Measurements from ENCODE around the gene ZNF217. TPM values are rescaled to one million over a fixed set of nuclear protein-coding genes. Genes with fewer than 3 reads are reported as not detected.
"Not testable (repeated sequence)": the region's sequence is repeated elsewhere in the genome, so short reads cannot be mapped to it uniquely, and the experiment has no call there.

Gene ZNF217
- total RNA-seq, 1 experiment from 2014 or later, result 42.9 TPM

DNA sequence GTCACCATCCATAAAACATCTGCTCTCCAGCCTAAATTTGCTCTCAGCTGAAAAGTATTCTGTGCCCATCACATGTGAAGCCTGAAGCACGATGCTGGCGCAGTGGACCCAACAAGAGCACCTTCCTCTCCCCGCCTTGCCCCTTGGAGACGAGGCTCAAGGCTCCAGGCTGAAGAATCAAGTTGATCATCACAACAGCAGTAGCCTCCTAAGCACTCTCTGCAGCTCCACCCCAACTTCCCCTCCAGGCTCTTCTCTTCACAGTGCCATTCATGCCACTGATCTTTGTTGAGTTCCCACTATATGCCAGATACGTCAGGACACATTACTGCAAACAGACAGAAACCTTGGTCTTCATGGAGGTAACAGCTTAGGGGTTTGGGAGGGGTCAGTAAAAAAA, 41.6 kb upstream of the ZNF217 start:
- ChIA-PET POLR2A (interaction anchor here (0.8 to 1.2 kb wide), 3 partner anchors 10 to 12 kb away, joined by 3 to 4 read pairs (median 3); no protein-coding TSS in a partner anchor), CTCF (interaction anchor here (0.6 to 1.6 kb wide), 4 partner anchors 10 to 1432 kb away, joined by 3 to 5 read pairs (median 4); no protein-coding TSS in a partner anchor)
- DNase-seq (ENCODE audit: unreplicated experiment), result no peak
- Mint-ChIP-seq H3K9me3 (ENCODE audit: unreplicated experiment) (no peaks in the 10 kb centered on the region), H3K27me3 (ENCODE audit: insufficient read depth, unreplicated experiment) (no peaks in the 10 kb centered on the region), H3K4me1 (ENCODE audit: insufficient read depth, unreplicated experiment) (peaks cover 11% of the 10 kb centered on the region), H3K36me3 (ENCODE audit: insufficient read depth, unreplicated experiment) (no peaks in the 10 kb centered on the region), H3K4me3 (ENCODE audit: unreplicated experiment) (no peak overlapping the region), H3K27ac (ENCODE audit: low read depth, unreplicated experiment) (no peak overlapping the region)
- intact Hi-C loops (cut with micrococcal nuclease), result no loop called here
- BruUV-seq (replicated peaks), result no TSS peak
- no peak for TF ChIP-seq CTCF (IDR thresholded peaks at IDR 0.05; ENCODE audit: unreplicated experiment)

DNA sequence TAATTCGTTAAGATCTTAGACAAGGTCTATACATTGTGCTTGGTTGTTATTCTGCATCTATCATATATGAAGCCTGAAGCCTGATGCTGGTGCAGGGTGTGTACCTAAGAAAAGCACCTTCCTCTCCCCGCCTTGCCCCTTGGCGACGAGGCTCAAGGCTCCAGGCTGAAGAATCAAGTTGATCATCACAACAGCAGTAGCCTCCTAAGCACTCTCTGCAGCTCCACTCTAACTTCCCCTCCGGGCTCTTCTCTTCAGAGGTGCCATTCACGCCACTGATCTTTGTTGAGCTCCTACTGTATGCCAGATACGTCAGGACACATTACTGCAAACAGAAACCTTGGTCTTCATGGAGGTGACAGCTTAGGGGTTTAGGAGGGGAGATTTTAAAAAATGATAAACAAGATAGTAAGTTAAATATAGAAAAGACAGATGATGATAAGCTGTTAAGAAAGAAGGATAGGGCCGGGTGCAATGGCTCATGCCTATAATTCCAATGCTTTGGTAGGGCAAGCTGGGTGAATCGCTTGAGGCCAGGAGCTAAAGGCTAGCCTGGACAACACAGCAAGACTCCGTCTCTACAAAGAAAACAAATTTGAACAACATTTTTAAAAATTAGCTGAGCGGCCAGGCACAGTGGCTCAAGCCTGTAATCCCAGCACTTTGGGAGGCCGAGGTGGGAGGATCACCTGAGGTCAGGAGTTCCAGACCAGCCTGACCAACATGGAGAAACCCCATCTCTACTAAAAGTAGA, 38.4 kb upstream of the ZNF217 start:
- no peaks in the 10 kb centered on the region for H3K36me3 Mint-ChIP-seq (ENCODE audit: insufficient read depth, unreplicated experiment)
- ChIA-PET POLR2A (interaction anchor here (0.6 to 1.5 kb wide), 3 partner anchors 9 to 105 kb away, joined by 3 to 7 read pairs (median 3); no protein-coding TSS in a partner anchor), CTCF (interaction anchor here (0.6 to 1.1 kb wide), 5 partner anchors 11 to 1969 kb away, joined by 3 to 4 read pairs (median 3); no protein-coding TSS in a partner anchor)
- no peaks in the 10 kb centered on the region for H3K27me3 Mint-ChIP-seq (ENCODE audit: insufficient read depth, unreplicated experiment)
- BruUV-seq (replicated peaks), result no TSS peak
- no peak overlapping the region for H3K4me3 Mint-ChIP-seq (ENCODE audit: unreplicated experiment)
- peaks cover 11% of the 10 kb centered on the region for H3K4me1 Mint-ChIP-seq (ENCODE audit: insufficient read depth, unreplicated experiment)
- intact Hi-C loops (cut with micrococcal nuclease), result no loop called here
- H3K9me3 Mint-ChIP-seq (ENCODE audit: unreplicated experiment), result no peaks in the 10 kb centered on the region
- TF ChIP-seq CTCF (IDR thresholded peaks at IDR 0.05; ENCODE audit: unreplicated experiment), result no peak
- no peak for DNase-seq (ENCODE audit: unreplicated experiment)
- no peak overlapping the region for H3K27ac Mint-ChIP-seq (ENCODE audit: low read depth, unreplicated experiment)

DNA sequence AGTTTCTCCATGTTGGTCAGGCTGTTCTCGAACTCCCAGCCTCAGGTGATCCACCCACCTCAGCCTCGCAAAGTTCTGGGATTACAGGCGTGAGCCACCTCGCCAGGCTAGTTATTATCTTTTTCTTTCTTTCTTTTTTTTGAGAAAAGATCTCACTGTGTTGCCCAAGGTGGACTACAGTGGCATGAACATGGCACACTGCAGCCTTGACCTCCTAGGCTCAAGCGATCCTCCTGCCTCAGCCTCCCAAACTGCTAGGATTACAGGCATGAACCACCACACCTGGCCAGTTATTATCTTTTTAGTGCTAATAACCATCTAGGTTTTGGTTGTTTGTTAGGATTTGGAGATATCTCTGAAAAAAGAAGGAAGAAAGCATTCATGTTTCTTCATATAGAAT, 35.8 kb upstream of the ZNF217 start:
- no peak for TF ChIP-seq CTCF (IDR thresholded peaks at IDR 0.05; ENCODE audit: unreplicated experiment)
- ChIA-PET CTCF (no interaction called here), POLR2A (no interaction called here)

DNA sequence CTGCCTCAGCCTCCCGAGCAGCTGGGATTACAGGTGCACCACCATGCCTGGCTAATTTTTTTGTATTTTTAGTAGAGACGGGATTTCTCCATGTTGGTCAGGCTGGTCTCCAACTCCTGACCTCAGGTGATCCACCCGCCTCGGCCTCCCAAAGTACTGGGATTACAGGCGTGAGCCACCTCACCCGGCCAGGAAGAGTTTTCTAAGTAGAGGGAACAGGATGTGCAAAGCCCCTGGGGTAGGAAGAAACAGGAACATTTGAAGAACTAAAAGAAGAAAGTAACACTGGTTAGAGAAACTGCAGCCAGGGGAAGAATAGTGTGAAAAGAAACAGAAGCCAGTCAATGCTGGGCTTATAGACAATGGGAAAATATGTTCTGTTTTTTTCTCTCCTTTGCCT, 35.1 kb upstream of the ZNF217 start:
- H3K4me1 Mint-ChIP-seq (ENCODE audit: insufficient read depth, unreplicated experiment); DNase-seq (ENCODE audit: unreplicated experiment); BruUV-seq (replicated peaks); H3K9me3 Mint-ChIP-seq (ENCODE audit: unreplicated experiment); H3K27me3 Mint-ChIP-seq (ENCODE audit: insufficient read depth, unreplicated experiment); H3K4me3 Mint-ChIP-seq (ENCODE audit: unreplicated experiment); POLR2A ChIA-PET; CTCF ChIA-PET; H3K27ac Mint-ChIP-seq (ENCODE audit: low read depth, unreplicated experiment); intact Hi-C loops (cut with micrococcal nuclease); H3K36me3 Mint-ChIP-seq (ENCODE audit: insufficient read depth, unreplicated experiment): not testable (repeated sequence)

More for the DNA sequence above, 35.8 kb upstream of the ZNF217 start:
- Mint-ChIP-seq H3K9me3 (ENCODE audit: unreplicated experiment) (no peaks in the 10 kb centered on the region), H3K4me3 (ENCODE audit: unreplicated experiment) (no peak overlapping the region), H3K4me1 (ENCODE audit: insufficient read depth, unreplicated experiment) (no peaks in the 10 kb centered on the region), H3K27ac (ENCODE audit: low read depth, unreplicated experiment) (no peak overlapping the region), H3K27me3 (ENCODE audit: insufficient read depth, unreplicated experiment) (no peaks in the 10 kb centered on the region), H3K36me3 (ENCODE audit: insufficient read depth, unreplicated experiment) (no peaks in the 10 kb centered on the region)
- no TSS peak for BruUV-seq (replicated peaks)
- DNase-seq (ENCODE audit: unreplicated experiment), result no peak
- intact Hi-C loops (cut with micrococcal nuclease), result no loop called here
